Activated CD4-positive, alpha-beta T cell treated with anti-CD3 and anti-CD28 coated beads, Interleukin-2, amount 50 U/mL, for 48 hours (primary cell): ENCODE measurements around the gene DNAJC16.

ENCODE experiments used
- DNase-seq, 2 experiments: peaks; one replicate each; pipeline ENCODE4 v3.0.0-alpha.2; 2020

Gene DNAJC16

DNA sequence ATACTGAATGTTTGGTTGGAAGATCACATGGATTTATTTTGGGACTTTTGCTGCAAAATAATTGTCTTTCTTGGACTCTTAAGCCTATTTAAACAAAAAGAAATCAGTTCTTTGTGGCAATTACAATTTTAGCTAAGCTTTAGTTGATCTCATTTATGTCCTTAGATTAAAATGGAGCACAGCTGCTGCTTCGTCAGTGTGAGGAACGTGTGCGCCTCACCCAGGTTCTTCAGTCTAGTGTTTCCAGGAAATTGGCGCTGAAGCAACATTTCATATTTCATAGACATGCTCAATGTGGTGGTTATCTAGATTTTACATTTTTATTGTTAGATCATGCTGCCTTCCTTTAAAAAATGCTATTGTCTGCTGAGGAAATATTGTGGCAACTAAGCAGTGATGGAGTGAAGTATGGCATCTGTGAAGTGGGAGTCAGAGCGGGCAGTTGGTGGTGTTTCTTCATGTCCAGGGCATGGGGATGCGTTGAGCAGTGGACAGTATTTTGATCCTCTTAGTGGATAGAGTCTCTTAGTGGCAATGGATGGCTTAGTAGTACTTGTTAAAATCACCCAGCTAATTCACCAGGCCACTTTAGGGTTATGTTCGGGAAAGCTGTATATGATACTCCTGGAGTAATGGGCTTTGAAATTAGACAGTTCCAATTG, 96.2 kb downstream of the DNAJC16 start:
- DNase-seq = no peak

DNA sequence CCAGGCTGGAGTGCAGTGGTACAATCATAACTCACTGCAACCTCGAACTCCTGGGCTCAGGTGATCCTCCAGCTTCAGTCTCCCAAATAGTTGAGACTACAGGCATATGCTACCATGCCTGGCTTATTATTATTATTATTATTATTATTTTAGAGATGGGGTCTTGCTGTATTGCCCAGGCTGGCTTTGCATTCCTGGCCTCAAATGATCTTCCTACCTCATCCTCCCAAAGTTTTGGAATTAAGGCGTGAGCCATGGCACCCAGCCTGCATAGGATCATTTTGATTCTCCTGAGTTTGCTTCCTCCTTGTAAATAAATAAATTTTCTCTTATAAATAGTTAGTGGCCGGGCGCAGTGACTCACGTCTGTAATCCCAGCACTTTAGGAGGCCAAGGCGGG, 96.8 kb downstream of the DNAJC16 start:
- no peak for DNase-seq

DNA sequence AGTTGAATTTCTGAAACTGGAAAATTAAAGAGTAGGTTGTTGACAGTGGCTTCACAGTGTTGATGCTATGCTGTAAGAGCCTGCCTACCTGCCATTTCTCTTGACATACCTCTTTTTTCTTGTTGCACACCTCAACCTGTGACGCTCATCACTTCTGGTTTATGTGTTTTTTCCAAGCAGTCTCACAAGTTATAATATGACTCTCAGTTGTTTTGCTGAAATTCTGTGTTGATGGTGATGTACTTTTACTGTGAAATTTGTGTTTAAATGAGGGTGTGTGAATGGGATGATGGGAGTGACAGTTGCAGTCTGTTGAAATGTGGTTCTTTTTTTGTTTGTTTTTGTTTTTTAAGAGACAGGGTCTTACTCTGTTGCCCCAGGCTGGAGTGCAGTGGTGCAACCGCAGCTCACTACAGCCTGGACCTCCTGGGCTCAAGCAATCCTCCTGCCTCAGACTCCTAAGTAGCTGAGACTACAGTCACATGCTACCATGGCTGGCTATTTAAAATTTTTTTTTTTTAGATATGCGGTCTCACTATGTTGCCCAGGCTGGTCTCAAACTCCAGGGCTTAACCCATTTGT, 97.6 kb downstream of the DNAJC16 start:
- no peak for DNase-seq

DNA sequence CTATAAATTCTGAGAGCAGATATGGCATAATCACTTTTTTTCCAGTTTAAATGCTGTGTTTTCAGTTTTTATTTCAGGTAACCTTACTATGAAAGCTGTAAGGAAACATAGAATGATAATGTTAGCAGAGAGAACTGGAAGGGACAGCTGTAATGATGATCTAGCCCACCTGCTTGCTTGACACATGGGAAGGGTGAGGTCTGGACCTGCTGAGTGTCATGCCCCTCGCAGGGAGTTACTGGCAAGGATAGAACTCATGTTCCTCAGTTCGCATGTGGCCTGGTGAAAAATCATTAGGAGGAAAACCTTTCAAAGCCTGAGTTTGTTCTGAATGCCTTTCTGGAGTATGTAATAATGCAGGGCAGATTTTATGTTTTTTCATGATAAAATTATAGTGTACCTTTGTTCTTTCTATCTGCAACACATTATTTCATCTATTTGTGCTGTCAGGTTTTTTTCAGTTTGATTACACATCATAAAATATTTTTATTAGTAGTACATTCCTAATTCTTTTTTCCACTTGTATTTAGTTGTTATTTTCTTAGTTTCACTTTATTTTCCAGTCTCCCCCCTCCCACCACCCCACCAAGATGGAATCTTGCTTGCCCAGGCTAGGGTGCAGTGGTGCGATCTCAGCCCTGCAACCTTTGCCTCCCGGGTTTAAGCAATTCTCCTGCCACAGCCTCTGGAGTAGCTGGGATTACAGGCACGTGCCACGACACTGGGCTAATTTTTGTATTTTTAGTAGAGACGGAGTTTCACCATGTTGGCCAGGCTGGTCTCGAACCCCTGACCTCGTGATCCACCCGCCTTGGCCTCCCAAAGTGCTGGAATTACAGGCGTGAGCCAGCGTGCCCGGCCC, 98.6 kb downstream of the DNAJC16 start:
- DNase-seq = no peak
